GM04504 (cell line): Measurements from ENCODE around the gene SSH2.

Experiments used
- DNase-seq: peaks from one replicate; pipeline ENCODE4 v3.0.0-alpha.2; 2012; ENCODE audit warnings: low read depth

SSH2 gene

GRCh38 chr17:29589524-29590410 lies 340.3 kb downstream of the SSH2 start, which contains the start of gene GIT1:
GIT1 (minus strand) TSS chr17:29589648; CDS start chr17:29589378, 270 bp downstream.
- DNase-seq = peak; percentile 68

DNA sequence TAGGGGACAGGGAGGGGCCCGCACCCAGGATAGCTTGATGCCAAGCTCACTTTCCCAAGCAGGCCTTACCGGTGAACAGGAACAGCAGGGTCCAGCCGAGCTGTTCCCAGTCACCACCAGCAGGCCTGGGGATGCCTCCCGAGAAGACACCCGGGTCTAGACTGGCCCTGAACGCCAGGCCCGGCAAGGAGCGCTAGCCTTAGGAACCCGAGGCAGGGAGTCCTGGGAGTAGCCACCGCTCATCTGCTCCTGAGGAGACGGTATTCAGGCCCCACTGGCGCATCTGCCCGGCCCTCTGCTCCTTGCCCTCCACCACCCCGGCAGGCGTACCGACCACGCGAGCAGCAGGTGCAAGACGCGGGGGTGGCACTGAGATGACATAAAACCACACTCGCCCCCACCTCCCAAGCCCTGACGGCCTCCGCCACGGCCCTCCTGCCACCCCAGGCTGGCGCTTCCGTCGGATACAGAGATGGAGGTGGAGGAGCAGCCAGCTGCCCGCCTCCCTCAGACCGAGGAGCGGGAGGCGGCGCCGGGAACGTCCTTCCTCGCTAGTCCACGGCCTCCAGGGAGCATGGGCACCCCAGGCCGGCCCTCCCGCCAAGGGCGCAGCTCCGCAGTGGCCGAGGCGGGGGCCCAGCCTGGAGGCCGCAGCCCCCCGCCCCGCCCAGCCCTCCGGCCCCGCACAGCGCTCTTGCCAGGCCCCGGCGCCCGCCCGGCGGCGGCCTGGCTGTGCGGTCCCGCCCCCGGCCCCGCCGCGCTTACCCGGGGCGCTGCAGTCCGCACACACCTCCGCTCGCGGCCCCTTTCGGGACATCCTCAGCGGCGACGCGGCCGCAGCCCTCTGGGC lies 341.2 kb downstream of the SSH2 start:
- no peak for DNase-seq

- DNase-seq = no peak
Observed at GRCh38 chr17:29588017-29588561, 341.9 kb downstream of the SSH2 start.

DNA sequence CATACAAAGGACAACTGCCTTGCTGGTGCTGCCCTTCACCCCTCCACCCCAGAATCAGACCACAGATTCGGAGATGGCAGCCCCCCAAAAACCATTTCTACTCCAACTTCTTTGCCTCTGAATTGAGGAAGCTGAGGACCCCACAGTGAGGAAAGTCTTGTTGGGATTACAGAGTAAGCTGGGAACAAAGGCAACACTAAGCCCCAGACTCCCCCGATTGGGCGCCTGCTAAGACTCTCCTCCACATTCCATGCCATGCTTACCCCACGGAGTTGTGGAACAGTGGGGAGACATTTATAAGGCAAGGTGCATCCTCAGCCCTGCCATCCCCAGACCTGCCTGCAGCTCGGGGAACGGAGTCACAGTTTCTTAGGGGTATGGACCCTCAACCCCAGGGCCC lies 342.4 kb downstream of the SSH2 start:
- no peak for DNase-seq

DNA sequence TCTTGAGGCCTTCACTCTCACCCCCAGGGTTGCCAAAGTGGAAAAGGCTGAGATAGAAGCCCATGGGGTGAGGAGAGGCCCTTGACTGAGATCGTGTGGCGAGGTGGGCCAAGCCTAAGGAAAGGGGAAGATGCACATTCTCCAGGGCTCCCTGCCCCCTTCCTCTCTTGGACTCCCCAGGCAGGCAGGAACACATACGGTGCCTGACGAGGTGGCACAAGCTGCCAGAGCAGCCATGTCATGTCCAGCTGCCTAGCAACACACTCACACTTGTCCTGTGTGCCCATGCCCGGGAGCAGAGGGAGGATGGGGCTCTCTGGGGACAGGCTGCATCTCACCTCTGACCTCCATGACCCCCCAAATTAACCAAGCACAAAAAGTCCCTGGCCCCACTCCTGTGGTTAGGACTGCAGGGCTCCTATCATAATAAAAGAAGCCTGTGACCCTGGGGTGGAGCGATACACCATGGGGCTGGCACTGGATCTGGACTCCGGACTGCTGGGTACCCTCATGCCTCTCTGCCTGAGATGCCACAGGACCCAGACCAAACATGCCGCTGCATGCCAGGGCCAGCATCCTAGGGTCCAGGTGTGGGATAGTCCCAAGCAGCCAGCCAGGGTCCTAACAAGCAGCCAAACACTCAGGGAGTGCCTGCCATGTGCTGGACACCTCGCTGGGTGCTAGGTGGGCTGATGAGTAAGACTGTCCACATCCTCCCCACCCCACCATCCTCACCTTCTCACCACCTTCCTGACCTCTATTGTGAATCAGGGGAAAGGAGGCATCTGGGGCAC lies 343.2 kb downstream of the SSH2 start:
- DNase-seq = no peak

DNA sequence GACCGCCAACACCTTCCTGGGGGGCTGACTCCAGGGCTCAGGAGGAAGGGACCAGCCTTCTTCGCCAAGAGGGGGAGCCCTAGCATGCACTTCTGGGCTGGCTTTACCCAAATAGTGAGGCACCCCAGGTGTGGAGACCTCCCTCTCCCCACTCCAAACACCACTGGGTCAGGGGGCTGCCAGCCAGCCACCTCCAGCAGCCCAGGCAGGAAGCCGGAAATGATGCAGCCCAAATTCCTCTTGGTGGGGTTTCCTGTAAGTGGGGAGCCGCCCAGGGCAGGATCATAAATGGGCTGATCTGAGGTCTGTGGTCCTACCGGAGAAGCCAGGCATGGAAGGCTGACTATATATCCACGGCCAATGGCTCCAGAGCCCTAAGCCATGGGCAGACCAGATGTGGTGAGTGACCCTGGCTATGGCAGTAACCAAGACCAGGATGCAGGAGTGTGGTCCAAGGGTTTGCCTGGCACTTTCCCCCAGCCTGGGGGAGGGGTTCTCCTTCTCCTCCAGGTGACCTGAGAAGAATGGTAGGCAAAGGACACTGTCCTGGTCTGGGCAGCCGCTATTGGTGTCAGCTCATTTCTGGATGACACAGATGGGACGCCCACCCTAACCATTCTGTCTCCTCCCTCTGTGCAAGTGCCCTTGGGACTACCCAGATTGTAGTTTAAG lies 344.8 kb downstream of the SSH2 start:
- no peak for DNase-seq

DNA sequence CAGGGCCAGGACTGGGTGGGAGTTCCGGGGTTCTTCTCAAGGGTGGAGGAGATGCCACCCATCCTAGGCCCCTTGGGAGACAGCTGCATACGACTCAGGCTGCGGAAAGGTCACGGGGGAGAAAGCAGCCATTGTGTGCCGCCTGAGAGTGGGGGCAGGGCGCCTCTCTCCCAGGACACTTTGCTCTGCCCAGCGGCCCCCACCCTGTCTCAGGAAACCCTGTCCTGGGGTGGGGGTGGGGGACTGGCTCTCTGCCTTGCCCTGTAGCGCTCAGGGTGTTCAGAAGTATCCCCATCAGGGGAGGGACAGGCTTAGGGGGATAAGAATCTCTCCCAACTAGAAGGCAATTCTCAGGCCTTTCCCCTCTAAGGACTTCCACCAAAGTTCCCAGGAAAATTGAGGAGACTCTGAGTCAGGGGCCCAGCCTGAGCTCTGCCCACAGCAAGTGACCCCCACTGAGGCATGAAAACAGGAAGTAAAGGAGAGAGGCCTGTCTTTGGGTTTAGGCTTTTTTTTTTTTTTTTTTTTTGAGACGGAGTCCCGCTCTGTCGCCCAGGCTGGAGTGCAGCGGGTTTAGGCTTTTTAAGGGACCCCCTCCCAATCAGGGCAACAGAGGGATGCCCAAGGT lies 345.5 kb downstream of the SSH2 start:
- DNase-seq = no peak

GRCh38 chr17:29583324-29584248 lies 346.4 kb downstream of the SSH2 start:
- DNase-seq = no peak

DNA sequence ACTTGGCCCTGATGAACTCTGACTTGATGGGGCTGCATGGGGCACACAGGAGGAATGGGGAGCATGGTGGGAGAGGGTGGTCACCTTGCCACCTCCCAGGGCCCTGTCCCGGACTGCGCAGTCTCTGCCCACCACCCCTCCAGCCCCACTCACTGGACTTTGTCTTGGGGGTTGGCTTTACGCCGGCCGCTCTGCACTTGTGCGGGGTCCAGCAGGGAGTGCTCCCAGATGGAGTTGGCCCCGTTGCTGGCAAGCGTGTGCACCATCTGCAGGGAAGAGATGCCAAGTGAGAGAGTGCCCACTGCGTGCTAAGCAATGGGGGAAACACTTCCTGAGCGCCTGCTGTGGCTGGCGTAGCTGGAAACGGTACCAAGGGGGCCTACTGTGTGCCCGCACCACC lies 347.3 kb downstream of the SSH2 start:
- DNase-seq = no peak

DNA sequence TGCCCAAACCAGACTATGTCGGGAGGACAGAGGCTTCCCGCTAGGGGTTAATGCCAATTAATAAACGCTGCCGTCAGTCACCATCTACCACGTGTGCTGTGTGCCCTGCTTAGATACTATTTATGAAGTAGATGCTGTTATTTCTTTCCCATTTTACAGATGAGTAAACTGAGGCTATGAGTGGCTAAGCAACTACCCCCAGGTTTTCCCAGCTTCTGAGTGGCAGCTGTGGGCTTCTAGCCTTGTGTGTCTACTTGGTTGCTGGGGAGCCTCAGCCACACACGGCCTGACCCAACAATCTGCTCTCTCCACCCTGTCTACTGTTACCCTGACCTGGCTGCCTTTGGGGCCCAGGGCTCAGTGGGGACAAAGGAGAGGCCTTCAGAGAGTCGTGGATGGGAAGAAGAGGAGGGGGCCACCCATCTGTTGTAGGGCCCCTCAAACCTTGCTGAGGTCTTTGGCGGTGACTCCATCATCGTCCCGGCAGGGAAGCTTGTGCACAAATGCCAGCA lies 347.7 kb downstream of the SSH2 start:
- DNase-seq = no peak

DNA sequence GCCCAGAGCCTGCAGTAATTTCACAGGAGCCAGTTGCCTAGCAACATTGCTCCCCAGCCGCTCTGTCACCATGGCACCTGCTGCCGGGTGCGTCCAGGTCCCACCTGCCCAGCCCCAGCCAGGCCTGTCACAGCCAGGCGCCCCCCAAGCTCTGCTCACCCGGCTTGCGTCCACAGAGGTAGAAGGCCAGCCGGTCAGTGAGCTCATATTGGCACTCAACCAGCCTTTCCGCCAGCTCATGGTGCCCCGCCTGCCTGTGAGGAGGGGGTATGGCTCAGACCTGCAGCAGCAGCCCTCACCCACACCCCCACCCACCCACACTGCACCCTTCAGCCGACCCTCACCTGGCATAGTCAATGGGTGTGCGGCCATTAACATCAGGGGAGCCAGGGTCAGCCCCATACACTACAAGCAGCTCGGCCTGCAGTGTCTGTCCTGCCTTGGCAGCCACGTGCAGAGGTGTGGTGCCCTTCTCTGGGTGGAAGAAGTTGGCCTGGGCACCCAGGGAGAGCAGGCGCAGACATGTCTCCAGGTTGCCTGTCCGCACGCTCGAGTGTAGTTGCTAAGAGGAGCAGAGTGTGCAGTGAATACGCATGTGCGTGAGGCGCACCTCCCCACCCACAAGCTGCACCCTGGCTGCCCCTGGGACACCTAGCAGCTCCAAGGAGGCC lies 348.3 kb downstream of the SSH2 start:
- no peak for DNase-seq

DNA sequence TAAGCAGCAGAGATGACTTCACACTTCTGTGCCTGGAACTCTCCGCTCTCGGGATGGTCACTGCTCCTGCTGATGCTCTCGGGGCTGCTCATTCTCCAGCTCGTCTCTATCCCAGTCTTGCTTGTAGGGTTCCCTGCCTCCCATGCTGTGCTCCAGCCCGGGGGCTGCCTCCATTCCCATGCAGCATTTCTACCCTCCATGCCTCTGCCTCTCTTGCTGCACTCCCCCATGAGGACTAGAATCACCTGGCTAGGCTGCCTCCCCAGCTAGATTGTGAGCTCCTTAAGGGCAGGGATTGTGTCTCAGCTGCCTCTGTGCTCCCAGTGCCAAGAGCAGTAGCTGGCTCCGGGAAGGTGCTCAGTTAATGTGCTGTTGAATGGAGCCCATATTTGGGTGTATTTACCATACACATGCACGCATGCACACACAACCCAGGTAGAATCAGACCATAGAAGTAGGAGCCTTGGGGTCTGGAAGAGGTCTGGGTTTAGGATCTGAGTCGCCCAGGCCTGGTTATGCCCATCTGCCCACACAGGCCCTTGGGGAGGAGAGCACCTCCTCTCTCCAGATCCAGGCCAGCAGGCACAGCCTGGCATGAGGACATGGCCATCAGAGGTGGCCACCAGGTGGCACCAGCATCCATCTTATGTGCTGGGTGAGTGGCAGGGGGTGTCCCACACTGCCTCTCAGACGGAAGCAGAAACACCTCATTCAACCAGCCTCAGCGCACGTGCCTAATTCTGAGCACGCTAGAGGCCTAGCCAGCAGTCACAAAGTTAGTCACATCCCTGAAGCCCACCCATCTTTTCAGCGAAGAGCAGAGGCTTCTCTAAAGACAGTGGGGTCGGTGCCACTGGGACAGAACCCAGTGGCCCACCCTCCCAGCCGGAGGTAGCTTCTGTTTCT lies 349.9 kb downstream of the SSH2 start:
- DNase-seq = peak; percentile 51

GRCh38 chr17:29578626-29579485 lies 351.2 kb downstream of the SSH2 start:
- DNase-seq = no peak

DNA sequence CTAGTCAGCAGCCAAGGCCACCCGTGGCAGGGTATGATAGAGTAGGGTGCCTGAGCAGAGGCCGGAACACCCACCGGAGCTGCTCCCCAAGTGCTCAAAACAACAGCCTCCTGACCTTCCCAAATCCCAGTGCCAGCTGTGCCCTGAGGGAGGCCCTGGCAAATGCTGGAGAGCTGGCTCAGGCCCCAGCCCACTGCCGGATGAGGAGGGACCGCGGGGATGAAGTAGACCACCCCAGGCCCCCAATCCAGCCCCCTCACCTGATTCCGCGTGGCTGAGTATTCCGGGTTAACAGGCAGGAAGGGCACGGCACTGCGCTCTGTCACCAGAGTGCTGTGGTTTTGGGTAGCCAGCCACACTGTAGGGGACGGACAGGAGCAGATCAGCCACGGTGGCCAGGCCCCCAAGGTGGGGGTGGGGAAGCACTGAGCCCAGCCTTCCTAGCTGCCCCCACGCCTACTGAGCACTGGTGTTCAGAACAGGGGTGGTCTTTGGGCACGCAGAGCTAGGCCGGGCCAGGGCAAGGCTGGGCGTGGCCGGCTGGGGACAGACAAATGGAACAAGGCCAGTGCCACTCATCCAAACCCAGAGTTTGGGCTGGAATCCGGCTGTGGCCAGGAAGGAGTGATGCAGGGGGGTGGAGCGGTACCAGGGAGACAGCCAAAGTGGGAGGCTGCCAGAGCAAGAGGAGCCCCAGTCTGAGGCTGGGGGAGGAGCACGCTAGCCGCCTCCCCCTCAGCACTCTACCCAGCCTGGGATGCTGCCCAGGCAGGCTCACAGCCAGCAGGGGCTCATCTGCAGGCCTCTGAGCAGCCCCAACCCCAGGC lies 352.4 kb downstream of the SSH2 start:
- DNase-seq = no peak

DNA sequence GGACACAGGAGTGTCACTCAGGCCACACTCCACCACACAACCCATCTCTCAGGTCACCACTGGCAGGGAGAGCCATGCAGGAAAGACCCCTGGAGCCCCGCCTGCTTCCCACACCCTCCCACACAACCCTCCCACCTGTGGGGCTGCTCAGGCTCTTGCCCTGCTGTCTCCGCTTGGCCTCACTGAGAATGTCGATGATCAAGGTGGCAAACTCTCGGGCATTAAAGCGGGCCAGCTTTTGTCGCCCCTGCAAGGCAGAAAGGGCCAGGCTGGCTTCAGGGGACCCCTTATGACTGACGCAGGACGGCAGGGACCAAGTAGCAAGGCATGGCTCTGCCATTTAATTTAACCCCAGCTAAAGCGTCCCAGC lies 353.0 kb downstream of the SSH2 start:
- DNase-seq = no peak
